GM23248 (cell line): ENCODE measurements around the gene SGPP2.

Experiments
- EZH2 ChIP-seq: fragments of 200-600 bp; sonication (generic); IDR thresholded peaks from 2 replicates; pipeline ENCODE4 v1.6.1; 2018; ENCODE audit warnings: antibody characterized with exemption, mild to moderate bottlenecking; ENCODE audit not compliant: insufficient read depth, poor library complexity, severe bottlenecking
- EZH2phosphoT487 ChIP-seq: fragments of 200-600 bp; sonication (generic); IDR thresholded peaks from 2 replicates; pipeline ENCODE4 v1.6.1; 2018; ENCODE audit warnings: antibody characterized with exemption, moderate library complexity, mild to moderate bottlenecking, low read depth; ENCODE audit not compliant: insufficient read depth

- TF ChIP-seq EZH2phosphoT487 = no peak
- no peak for TF ChIP-seq EZH2
These were observed 96.8 kb downstream of the SGPP2 start for GRCh38 chr2:222521099-222521498.
